ENCODE results near the gene SEC23A. TPM values are rescaled to one million over a fixed set of nuclear protein-coding genes. Genes with fewer than 3 reads are reported as not detected.
A peak's percentile ranks its signal among the peaks of the same experiment; 100 is the strongest.
"Not testable (repeated sequence)": the region's sequence is repeated elsewhere in the genome, so short reads cannot be mapped to it uniquely, and the experiment has no call there.

SEC23A gene
- total RNA-seq, 1 donor from 2014 or later: 59.2 TPM

GRCh38 chr14:39109893-39110715 is 7.1 kb upstream of the SEC23A start:
- Mint-ChIP-seq H3K9me3 (ENCODE audit: unreplicated experiment) (no peaks in the 10 kb centered on the region), H3K27me3 (ENCODE audit: unreplicated experiment) (peaks cover 2% of the 10 kb centered on the region), H3K27ac (ENCODE audit: unreplicated experiment) (no peak overlapping the region), H3K4me1 (ENCODE audit: low read depth, unreplicated experiment) (no peaks in the 10 kb centered on the region), H3K4me3 (ENCODE audit: unreplicated experiment) (no peak overlapping the region), H3K36me3 (ENCODE audit: unreplicated experiment) (no peaks in the 10 kb centered on the region)
- TF ChIP-seq, protein P1, sequence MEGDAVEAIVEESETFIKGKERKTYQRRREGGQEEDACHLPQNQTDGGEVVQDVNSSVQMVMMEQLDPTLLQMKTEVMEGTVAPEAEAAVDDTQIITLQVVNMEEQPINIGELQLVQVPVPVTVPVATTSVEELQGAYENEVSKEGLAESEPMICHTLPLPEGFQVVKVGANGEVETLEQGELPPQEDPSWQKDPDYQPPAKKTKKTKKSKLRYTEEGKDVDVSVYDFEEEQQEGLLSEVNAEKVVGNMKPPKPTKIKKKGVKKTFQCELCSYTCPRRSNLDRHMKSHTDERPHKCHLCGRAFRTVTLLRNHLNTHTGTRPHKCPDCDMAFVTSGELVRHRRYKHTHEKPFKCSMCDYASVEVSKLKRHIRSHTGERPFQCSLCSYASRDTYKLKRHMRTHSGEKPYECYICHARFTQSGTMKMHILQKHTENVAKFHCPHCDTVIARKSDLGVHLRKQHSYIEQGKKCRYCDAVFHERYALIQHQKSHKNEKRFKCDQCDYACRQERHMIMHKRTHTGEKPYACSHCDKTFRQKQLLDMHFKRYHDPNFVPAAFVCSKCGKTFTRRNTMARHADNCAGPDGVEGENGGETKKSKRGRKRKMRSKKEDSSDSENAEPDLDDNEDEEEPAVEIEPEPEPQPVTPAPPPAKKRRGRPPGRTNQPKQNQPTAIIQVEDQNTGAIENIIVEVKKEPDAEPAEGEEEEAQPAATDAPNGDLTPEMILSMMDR (IDR thresholded peaks at IDR 0.05; ENCODE audit: partially characterized antibody, unreplicated experiment): no peak
- DNase-seq: no peak

DNA sequence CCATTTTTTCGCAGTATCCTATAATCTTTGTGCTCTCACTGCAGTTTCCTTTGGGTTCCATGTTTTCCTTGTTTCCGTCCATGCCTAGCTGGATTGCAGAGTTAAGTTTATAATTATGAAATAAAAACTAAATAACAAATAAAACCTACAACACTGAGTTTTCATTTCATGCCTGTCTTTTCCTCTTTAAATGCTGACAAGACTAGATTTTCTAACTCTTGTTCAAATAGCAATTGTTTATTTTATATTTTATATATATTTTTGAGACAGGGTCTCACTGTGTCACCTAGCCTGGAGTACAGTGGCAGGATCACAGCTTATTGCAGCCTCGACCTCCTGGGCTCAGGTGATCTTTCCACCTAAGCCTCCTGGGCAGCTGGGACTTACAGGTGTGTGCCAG is 5.8 kb upstream of the SEC23A start:
- no peak overlapping the region for H3K4me3 Mint-ChIP-seq (ENCODE audit: unreplicated experiment)
- H3K27ac Mint-ChIP-seq (ENCODE audit: unreplicated experiment): no peak overlapping the region
- H3K4me1 Mint-ChIP-seq (ENCODE audit: low read depth, unreplicated experiment): no peaks in the 10 kb centered on the region
- H3K27me3 Mint-ChIP-seq (ENCODE audit: unreplicated experiment): no peaks in the 10 kb centered on the region
- DNase-seq: no peak
- no peaks in the 10 kb centered on the region for H3K36me3 Mint-ChIP-seq (ENCODE audit: unreplicated experiment)
- TF ChIP-seq, protein P1 (IDR thresholded peaks at IDR 0.05; ENCODE audit: partially characterized antibody, unreplicated experiment): no peak
- no peaks in the 10 kb centered on the region for H3K9me3 Mint-ChIP-seq (ENCODE audit: unreplicated experiment)

DNA sequence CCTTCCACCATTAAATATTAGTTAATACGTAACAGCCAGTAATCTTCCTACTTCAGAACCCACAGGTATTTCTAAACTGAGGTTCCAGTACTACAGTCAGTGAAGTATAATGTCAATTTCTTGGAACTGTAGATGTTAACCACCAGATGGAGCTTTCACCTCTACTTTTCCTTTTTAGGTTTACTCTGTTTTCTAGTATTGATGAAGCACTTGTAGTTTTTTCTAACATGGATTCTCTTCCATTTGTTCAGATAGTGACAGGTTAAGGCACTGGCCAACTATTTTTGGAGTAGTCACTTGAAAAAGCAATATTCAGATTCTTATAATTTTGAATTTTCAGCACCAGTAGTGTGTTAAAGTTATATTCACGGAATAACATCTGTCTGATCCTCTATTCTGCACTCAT is 4.6 kb upstream of the SEC23A start:
- no peak for DNase-seq
- Mint-ChIP-seq H3K36me3 (ENCODE audit: unreplicated experiment) (no peaks in the 10 kb centered on the region), H3K27ac (ENCODE audit: unreplicated experiment) (no peak overlapping the region), H3K4me3 (ENCODE audit: unreplicated experiment) (no peak overlapping the region), H3K9me3 (ENCODE audit: unreplicated experiment) (peaks cover 2% of the 10 kb centered on the region), H3K4me1 (ENCODE audit: low read depth, unreplicated experiment) (no peaks in the 10 kb centered on the region), H3K27me3 (ENCODE audit: unreplicated experiment) (no peaks in the 10 kb centered on the region)
- TF ChIP-seq, protein P1 (IDR thresholded peaks at IDR 0.05; ENCODE audit: partially characterized antibody, unreplicated experiment): peak; percentile 16

GRCh38 chr14:39104078-39104801 is 1.2 kb upstream of the SEC23A start:
- not testable (repeated sequence) for H3K4me1 Mint-ChIP-seq (ENCODE audit: low read depth, unreplicated experiment)
- peak overlapping the region; percentile 94 for H3K4me3 Mint-ChIP-seq (ENCODE audit: unreplicated experiment)

GRCh38 chr14:39102265-39102968 is 618 bp downstream of the SEC23A start:
- peak overlapping the region; percentile 94 for H3K4me3 Mint-ChIP-seq (ENCODE audit: unreplicated experiment)
- H3K4me1 Mint-ChIP-seq (ENCODE audit: low read depth, unreplicated experiment): peaks cover 2% of the 10 kb centered on the region
- no peaks in the 10 kb centered on the region for H3K36me3 Mint-ChIP-seq (ENCODE audit: unreplicated experiment)
- H3K9me3 Mint-ChIP-seq (ENCODE audit: unreplicated experiment): peaks cover 4% of the 10 kb centered on the region
- H3K27ac Mint-ChIP-seq (ENCODE audit: unreplicated experiment): peak overlapping the region; percentile 91
- TF ChIP-seq, protein P1 (IDR thresholded peaks at IDR 0.05; ENCODE audit: partially characterized antibody, unreplicated experiment): no peak
- H3K27me3 Mint-ChIP-seq (ENCODE audit: unreplicated experiment): peaks cover 3% of the 10 kb centered on the region
- DNase-seq: no peak

More at GRCh38 chr14:39104078-39104801, 1.2 kb upstream of the SEC23A start:
- H3K27ac Mint-ChIP-seq (ENCODE audit: unreplicated experiment); H3K27me3 Mint-ChIP-seq (ENCODE audit: unreplicated experiment); H3K9me3 Mint-ChIP-seq (ENCODE audit: unreplicated experiment); DNase-seq; H3K36me3 Mint-ChIP-seq (ENCODE audit: unreplicated experiment): not testable (repeated sequence)
